ENCODE results near the gene JARID2.

The JARID2 gene

GRCh38 chr6:15461127-15461944 lies 215.5 kb downstream of the JARID2 start:
- Histone ChIP-seq H3K27ac (ENCODE audit: insufficient read depth in 1 of 2, low read depth in 1 of 2, low read length in 2 of 2, poor library complexity in 1 of 2, severe bottlenecking in 2 of 2) (no peak overlapping the region), H3K4me3 (ENCODE audit: control insufficient read depth in 1 of 7, extremely low read depth in 1 of 7, insufficient read depth in 4 of 7, low read depth in 2 of 7, low read length in 6 of 7) (no peak overlapping the region), H3K9me3 (ENCODE audit: control extremely low read depth in 1 of 5, control insufficient read depth in 4 of 5, insufficient read depth in 2 of 5, low read depth in 1 of 5, low read length in 4 of 5) (no peaks in the 10 kb centered on the region), H3K4me1 (ENCODE audit: control extremely low read depth in 1 of 4, control insufficient read depth in 4 of 4, insufficient read depth in 4 of 4, low read length in 3 of 4) (peaks cover 0 to 1% (median 0%) of the 10 kb centered on the region in 4 experiments), H3K36me3 (ENCODE audit: control insufficient read depth in 4 of 4, insufficient read depth in 4 of 4, low read length in 3 of 4) (peaks cover 4 to 18% (median 6%) of the 10 kb centered on the region in 4 experiments), H3K27me3 (replicated peaks in 2 of 5; ENCODE audit: control insufficient read depth in 4 of 5, insufficient read depth in 5 of 5, low read length in 4 of 5) (no peaks in the 10 kb centered on the region)
- CTCF ChIA-PET = interaction anchor here (1.3 to 2.2 kb wide), 2 partner anchors 14 to 20 kb away, joined by 4 to 6 read pairs; no protein-coding TSS in a partner anchor
- WGBS (ENCODE audit: insufficient coverage) = 100% methylated on average over 3 of the region's 6 CpGs
- POLR2A ChIA-PET = interaction anchor here (0.7 kb wide), 1 partner anchor 10 kb away, joined by 5 read pairs; no protein-coding TSS in a partner anchor
- no peak for DNase-seq

DNA sequence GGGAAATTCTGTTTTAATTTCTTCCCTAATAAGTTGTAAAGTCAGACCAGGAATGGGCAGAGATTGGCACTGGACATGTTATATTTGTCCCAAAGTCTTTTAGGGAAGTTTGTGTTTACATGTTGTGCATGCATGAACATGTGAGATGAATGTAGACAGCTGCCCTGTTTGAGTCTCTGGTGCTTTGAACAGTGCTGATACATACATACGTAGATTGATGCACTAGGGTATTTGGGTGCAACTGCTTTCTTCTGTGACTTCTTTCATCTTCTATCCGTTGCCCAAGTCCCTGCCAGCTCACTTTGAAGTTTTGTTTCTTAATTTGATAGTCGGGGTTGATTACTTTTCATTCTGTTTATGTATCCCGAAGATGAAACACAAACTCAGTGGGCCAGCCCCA lies 216.4 kb downstream of the JARID2 start:
- H3K9me3 ChIP-seq (ENCODE audit: control extremely low read depth in 1 of 5, control insufficient read depth in 4 of 5, insufficient read depth in 2 of 5, low read depth in 1 of 5, low read length in 4 of 5) = no peaks in the 10 kb centered on the region
- ChIA-PET CTCF (interaction anchor here (1.5 to 2.6 kb wide), 4 partner anchors 12 to 22 kb away, joined by 5 to 9 read pairs (median 7); no protein-coding TSS in a partner anchor), POLR2A (no interaction called here)
- no peak overlapping the region for H3K27ac ChIP-seq (ENCODE audit: insufficient read depth in 1 of 2, low read depth in 1 of 2, low read length in 2 of 2, poor library complexity in 1 of 2, severe bottlenecking in 2 of 2)
- H3K27me3 ChIP-seq (replicated peaks in 2 of 5; ENCODE audit: control insufficient read depth in 4 of 5, insufficient read depth in 5 of 5, low read length in 4 of 5) = no peaks in the 10 kb centered on the region
- peaks cover 0 to 8% (median 1%) of the 10 kb centered on the region in 4 experiments for H3K4me1 ChIP-seq (ENCODE audit: control extremely low read depth in 1 of 4, control insufficient read depth in 4 of 4, insufficient read depth in 4 of 4, low read length in 3 of 4)
- H3K36me3 ChIP-seq (ENCODE audit: control insufficient read depth in 4 of 4, insufficient read depth in 4 of 4, low read length in 3 of 4) = peaks cover 2 to 15% (median 4%) of the 10 kb centered on the region in 4 experiments
- H3K4me3 ChIP-seq (ENCODE audit: control insufficient read depth in 1 of 7, extremely low read depth in 1 of 7, insufficient read depth in 4 of 7, low read depth in 2 of 7, low read length in 6 of 7) = no peak overlapping the region
- no peak for DNase-seq
- WGBS (ENCODE audit: insufficient coverage) = 100% methylated on average over 2 of the region's 4 CpGs

- H3K27ac ChIP-seq (ENCODE audit: insufficient read depth in 1 of 2, low read depth in 1 of 2, low read length in 2 of 2, poor library complexity in 1 of 2, severe bottlenecking in 2 of 2) = no peak overlapping the region
- H3K36me3 ChIP-seq (ENCODE audit: control insufficient read depth in 4 of 4, insufficient read depth in 4 of 4, low read length in 3 of 4) = peaks cover 2 to 15% (median 4%) of the 10 kb centered on the region in 4 experiments
- ChIA-PET CTCF (interaction anchor here (0.9 to 2.6 kb wide), 8 partner anchors 11 to 74 kb away, joined by 3 to 9 read pairs (median 6); no protein-coding TSS in a partner anchor), POLR2A (interaction anchor here (0.6 kb wide), 2 partner anchors 21 to 1577 kb away, joined by 3 read pairs; no protein-coding TSS in a partner anchor)
- no peak overlapping the region for H3K4me3 ChIP-seq (ENCODE audit: control insufficient read depth in 1 of 7, extremely low read depth in 1 of 7, insufficient read depth in 4 of 7, low read depth in 2 of 7, low read length in 6 of 7)
- no peak for DNase-seq
- WGBS (ENCODE audit: insufficient coverage) = 100% methylated on average over 1 of the region's 8 CpGs
- peaks cover 0 to 8% (median 1%) of the 10 kb centered on the region in 4 experiments for H3K4me1 ChIP-seq (ENCODE audit: control extremely low read depth in 1 of 4, control insufficient read depth in 4 of 4, insufficient read depth in 4 of 4, low read length in 3 of 4)
- H3K27me3 ChIP-seq (replicated peaks in 2 of 5; ENCODE audit: control insufficient read depth in 4 of 5, insufficient read depth in 5 of 5, low read length in 4 of 5) = no peaks in the 10 kb centered on the region
- H3K9me3 ChIP-seq (ENCODE audit: control extremely low read depth in 1 of 5, control insufficient read depth in 4 of 5, insufficient read depth in 2 of 5, low read depth in 1 of 5, low read length in 4 of 5) = no peaks in the 10 kb centered on the region
These were observed 217.1 kb downstream of the JARID2 start for GRCh38 chr6:15462717-15463525.

DNA sequence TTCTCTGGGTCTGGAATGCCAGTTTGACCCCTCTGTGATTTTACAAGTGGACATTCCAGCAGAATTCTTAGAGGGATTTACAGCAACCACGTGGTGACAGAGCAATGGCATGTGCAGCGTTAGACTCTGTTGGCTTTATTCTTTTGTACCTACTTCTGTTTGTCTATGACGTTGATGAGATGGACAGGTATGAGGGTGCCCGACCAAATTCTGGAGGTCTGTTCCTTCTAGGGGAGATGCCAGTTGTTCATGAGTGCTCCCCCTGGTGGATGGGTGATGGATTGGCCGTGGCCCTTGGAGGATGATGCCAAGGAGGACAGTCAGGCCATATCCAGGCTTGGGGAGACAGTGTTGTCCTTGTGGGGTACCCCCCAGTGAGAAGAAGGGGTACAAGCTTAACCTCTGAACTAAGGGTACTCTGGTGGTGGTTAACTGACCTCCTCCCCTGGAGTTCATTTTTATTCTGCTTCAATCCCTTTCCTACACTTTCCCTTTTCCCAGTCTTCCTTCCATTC lies 218.4 kb downstream of the JARID2 start:
- ChIA-PET POLR2A (no interaction called here), CTCF (interaction anchor here (0.7 to 2.6 kb wide), 6 partner anchors 10 to 26 kb away, joined by 3 to 9 read pairs (median 6); no protein-coding TSS in a partner anchor)
- Histone ChIP-seq H3K27me3 (replicated peaks in 2 of 5; ENCODE audit: control insufficient read depth in 4 of 5, insufficient read depth in 5 of 5, low read length in 4 of 5) (no peaks in the 10 kb centered on the region), H3K4me3 (ENCODE audit: control insufficient read depth in 1 of 7, extremely low read depth in 1 of 7, insufficient read depth in 4 of 7, low read depth in 2 of 7, low read length in 6 of 7) (no peak overlapping the region), H3K9me3 (ENCODE audit: control extremely low read depth in 1 of 5, control insufficient read depth in 4 of 5, insufficient read depth in 2 of 5, low read depth in 1 of 5, low read length in 4 of 5) (no peaks in the 10 kb centered on the region), H3K27ac (ENCODE audit: insufficient read depth in 1 of 2, low read depth in 1 of 2, low read length in 2 of 2, poor library complexity in 1 of 2, severe bottlenecking in 2 of 2) (no peak overlapping the region), H3K4me1 (ENCODE audit: control extremely low read depth in 1 of 4, control insufficient read depth in 4 of 4, insufficient read depth in 4 of 4, low read length in 3 of 4) (peaks cover 0 to 8% (median 1%) of the 10 kb centered on the region in 4 experiments), H3K36me3 (ENCODE audit: control insufficient read depth in 4 of 4, insufficient read depth in 4 of 4, low read length in 3 of 4) (peaks cover 4 to 18% (median 11%) of the 10 kb centered on the region in 4 experiments)
- DNase-seq = peak; percentile 45 to 67 (median 63)
- 92% methylated on average over 5 of the region's 5 CpGs for WGBS (ENCODE audit: insufficient coverage)

- Histone ChIP-seq H3K36me3 (ENCODE audit: control insufficient read depth in 4 of 4, insufficient read depth in 4 of 4, low read length in 3 of 4) (peaks cover 5 to 25% (median 17%) of the 10 kb centered on the region in 4 experiments), H3K9me3 (ENCODE audit: control extremely low read depth in 1 of 5, control insufficient read depth in 4 of 5, insufficient read depth in 2 of 5, low read depth in 1 of 5, low read length in 4 of 5) (no peaks in the 10 kb centered on the region), H3K4me3 (ENCODE audit: control insufficient read depth in 1 of 7, extremely low read depth in 1 of 7, insufficient read depth in 4 of 7, low read depth in 2 of 7, low read length in 6 of 7) (no peak overlapping the region), H3K4me1 (ENCODE audit: control extremely low read depth in 1 of 4, control insufficient read depth in 4 of 4, insufficient read depth in 4 of 4, low read length in 3 of 4) (peaks cover 0 to 8% (median 1%) of the 10 kb centered on the region in 4 experiments), H3K27me3 (replicated peaks in 2 of 5; ENCODE audit: control insufficient read depth in 4 of 5, insufficient read depth in 5 of 5, low read length in 4 of 5) (no peaks in the 10 kb centered on the region), H3K27ac (ENCODE audit: insufficient read depth in 1 of 2, low read depth in 1 of 2, low read length in 2 of 2, poor library complexity in 1 of 2, severe bottlenecking in 2 of 2) (no peak overlapping the region)
- ChIA-PET POLR2A (no interaction called here), CTCF (no interaction called here)
- no peak for DNase-seq
- WGBS (ENCODE audit: insufficient coverage) = 100% methylated on average over 3 of the region's 6 CpGs
These were observed 219.3 kb downstream of the JARID2 start for GRCh38 chr6:15465212-15465611.

DNA sequence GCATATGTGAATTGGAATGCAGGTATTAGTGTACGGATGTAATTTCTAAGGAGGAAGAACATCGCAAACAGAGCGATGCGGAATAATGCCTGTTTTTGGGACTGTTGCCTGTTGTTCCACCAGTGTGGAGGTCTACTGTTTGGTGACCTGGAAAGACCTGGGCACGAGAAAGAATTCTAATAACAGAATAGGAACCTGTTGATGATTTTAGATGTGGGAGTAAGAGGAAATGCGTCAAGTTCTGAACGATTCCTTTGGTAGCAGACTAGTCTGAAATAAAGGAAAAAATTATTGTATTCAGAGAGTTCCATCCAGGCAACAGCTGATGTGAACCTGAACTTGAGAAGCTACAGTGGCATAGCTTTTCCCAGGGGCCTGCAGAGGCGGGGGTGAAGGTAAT lies 224.9 kb downstream of the JARID2 start:
- DNase-seq = no peak
- POLR2A ChIA-PET = no interaction called here
- H3K36me3 ChIP-seq (ENCODE audit: control insufficient read depth in 4 of 4, insufficient read depth in 4 of 4, low read length in 3 of 4) = peaks cover 13 to 52% (median 31%) of the 10 kb centered on the region in 4 experiments
- 98% methylated on average over 8 of the region's 8 CpGs for WGBS (ENCODE audit: insufficient coverage)
- no peaks in the 10 kb centered on the region for H3K27me3 ChIP-seq (replicated peaks in 2 of 5; ENCODE audit: control insufficient read depth in 4 of 5, insufficient read depth in 5 of 5, low read length in 4 of 5)
- H3K4me3 ChIP-seq (ENCODE audit: control insufficient read depth in 1 of 7, extremely low read depth in 1 of 7, insufficient read depth in 4 of 7, low read depth in 2 of 7, low read length in 6 of 7) = no peak overlapping the region
- CTCF ChIA-PET = interaction anchor here (0.7 to 1.6 kb wide), 4 partner anchors 11 to 153 kb away, joined by 3 to 4 read pairs (median 3); no protein-coding TSS in a partner anchor
- no peaks in the 10 kb centered on the region for H3K9me3 ChIP-seq (ENCODE audit: control extremely low read depth in 1 of 5, control insufficient read depth in 4 of 5, insufficient read depth in 2 of 5, low read depth in 1 of 5, low read length in 4 of 5)
- H3K4me1 ChIP-seq (ENCODE audit: control extremely low read depth in 1 of 4, control insufficient read depth in 4 of 4, insufficient read depth in 4 of 4, low read length in 3 of 4) = peaks cover 9 to 30% (median 14%) of the 10 kb centered on the region in 4 experiments
- no peak overlapping the region for H3K27ac ChIP-seq (ENCODE audit: insufficient read depth in 1 of 2, low read depth in 1 of 2, low read length in 2 of 2, poor library complexity in 1 of 2, severe bottlenecking in 2 of 2)

Measured in common myeloid progenitor, CD34-positive (primary cell).